Measurements from ENCODE around the gene TMEM30A.
A peak's percentile ranks its signal among the peaks of the same experiment; 100 is the strongest.

Gene TMEM30A

GRCh38 chr6:75284632-75285282 lies at the start of gene TMEM30A:
Gene TMEM30A, minus strand, starts transcription at chr6:75284792. Its CDS starts 154 bp downstream, at chr6:75284638.
- peak; percentile 99 for DNase-seq (ENCODE audit: low read depth)
- peak within 1 kb of the TSS; percentile 69 for H3K4me3 ChIP-seq (ENCODE audit: low read depth, low read length)

DNA sequence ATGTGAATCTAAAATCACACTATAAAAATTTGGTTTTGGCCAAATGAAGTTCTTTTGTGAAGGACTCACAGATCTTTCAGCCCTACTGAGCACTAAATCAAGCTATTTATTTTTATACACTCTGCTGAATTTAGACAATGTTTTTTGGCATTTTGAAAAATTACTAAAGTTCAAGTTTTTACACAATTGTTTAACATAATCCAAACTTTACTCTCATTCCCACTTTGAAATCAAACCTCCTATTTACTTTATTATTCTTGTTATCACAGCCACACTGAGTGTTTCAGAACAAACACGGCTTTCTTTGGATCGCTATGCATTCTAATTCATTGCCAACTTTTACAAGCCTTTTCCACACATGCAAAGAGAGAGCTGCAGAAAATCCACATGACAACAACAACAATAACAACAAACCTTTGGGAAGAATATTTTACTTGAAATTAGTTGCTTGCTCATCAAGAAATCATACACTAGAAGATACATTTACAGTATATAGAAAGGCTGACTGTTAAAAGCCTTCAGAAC lies 49.1 kb upstream of the TMEM30A start:
- no peak overlapping the region for H3K4me3 ChIP-seq (ENCODE audit: low read depth, low read length)

GRCh38 chr6:75331151-75331550 lies 46.6 kb upstream of the TMEM30A start:
- no peak overlapping the region for H3K4me3 ChIP-seq (ENCODE audit: low read depth, low read length)
- peak; percentile 45 for DNase-seq (ENCODE audit: low read depth)

More for the DNA sequence above, 49.1 kb upstream of the TMEM30A start:
- DNase-seq (ENCODE audit: low read depth): no peak

DNA sequence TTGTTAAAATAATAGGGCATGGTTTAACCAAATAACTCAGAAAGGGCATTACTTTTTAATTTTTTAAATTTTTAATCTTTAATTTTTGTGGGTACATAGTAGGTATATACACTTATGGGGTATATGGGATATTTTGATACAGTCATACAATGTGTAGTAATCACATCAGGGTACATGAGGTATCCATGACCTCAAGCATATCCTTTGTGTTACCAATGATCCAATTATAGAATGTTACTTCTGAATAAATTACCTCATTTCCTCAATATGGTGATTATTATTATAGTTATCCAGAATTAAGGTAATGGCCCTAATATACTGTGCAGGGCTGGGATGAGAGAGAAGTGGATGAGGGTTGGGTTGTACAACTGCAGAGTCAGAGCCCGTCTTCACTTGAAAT lies 45.1 kb upstream of the TMEM30A start:
- no peak for DNase-seq (ENCODE audit: low read depth)
- H3K4me3 ChIP-seq (ENCODE audit: low read depth, low read length): no peak overlapping the region

GRCh38 chr6:75327807-75328206 lies 43.2 kb upstream of the TMEM30A start:
- H3K4me3 ChIP-seq (ENCODE audit: low read depth, low read length): no peak overlapping the region

GRCh38 chr6:75326557-75327258 lies 42.1 kb upstream of the TMEM30A start:
- DNase-seq (ENCODE audit: low read depth): peak; percentile 24

More at GRCh38 chr6:75327807-75328206, 43.2 kb upstream of the TMEM30A start:
- no peak for DNase-seq (ENCODE audit: low read depth)

GRCh38 chr6:75318900-75319299 lies 34.3 kb upstream of the TMEM30A start:
- DNase-seq (ENCODE audit: low read depth): no peak
- H3K4me3 ChIP-seq (ENCODE audit: low read depth, low read length): no peak overlapping the region

More at GRCh38 chr6:75326557-75327258, 42.1 kb upstream of the TMEM30A start:
- no peak overlapping the region for H3K4me3 ChIP-seq (ENCODE audit: low read depth, low read length)

- no peak overlapping the region for H3K4me3 ChIP-seq (ENCODE audit: low read depth, low read length)
- peak; percentile 38 for DNase-seq (ENCODE audit: low read depth)
These were observed 33.1 kb upstream of the TMEM30A start for GRCh38 chr6:75317503-75318206.

DNA sequence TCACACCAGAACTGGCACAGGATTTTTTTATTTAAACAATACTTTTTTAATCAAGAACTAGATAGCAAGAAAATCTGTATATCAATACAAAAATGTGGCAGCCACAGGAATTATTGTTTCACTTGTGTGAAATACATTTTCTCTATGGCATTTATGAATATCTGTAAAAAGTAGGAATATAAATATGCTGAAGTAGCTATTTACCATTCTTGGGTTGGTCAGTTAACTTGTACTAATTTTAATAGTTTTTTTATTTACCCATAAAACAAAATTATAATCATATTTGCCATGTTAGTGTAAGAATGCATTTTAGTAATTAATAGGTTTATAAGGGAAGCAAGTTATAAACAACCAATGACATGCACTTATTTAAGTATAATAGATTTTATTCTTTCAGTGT lies 31.4 kb upstream of the TMEM30A start:
- H3K4me3 ChIP-seq (ENCODE audit: low read depth, low read length): no peak overlapping the region
- no peak for DNase-seq (ENCODE audit: low read depth)

DNA sequence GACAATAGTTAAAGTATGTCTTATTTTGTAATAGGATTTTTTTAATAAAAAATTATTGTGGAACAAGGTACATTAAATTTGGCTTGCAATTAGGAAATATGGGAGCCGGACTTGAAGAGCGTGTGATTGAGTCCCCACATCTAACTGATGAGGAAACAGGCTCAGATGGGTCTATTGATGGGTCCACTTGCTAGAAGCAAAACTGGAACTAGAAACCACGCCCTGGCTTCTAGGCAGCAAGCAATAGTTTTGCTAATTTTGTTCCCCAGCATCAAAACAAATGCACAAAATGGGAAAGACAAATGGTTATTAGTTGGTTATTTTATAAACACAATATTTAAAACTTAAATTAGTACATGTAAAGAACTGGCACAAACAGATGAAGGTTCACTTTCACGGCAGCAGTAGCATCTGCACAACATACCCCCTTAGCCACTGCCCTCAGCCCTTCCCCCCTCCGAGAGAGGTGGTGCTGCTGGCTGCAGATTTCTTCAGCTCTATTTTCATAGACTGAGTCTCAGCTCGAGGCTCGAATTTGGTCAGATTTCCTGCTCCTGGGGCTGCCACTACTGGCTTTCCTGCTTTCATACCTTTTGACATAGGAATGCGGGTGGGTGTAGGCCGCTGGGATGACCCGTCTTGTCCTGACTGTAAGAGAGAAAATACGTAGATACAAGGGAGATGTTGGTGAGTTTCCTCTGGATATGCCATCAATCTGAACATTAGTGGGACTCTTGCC lies 23.8 kb upstream of the TMEM30A start:
- no peak for DNase-seq (ENCODE audit: low read depth)
- no peak overlapping the region for H3K4me3 ChIP-seq (ENCODE audit: low read depth, low read length)

GRCh38 chr6:75307364-75308004 lies 22.9 kb upstream of the TMEM30A start:
- no peak for DNase-seq (ENCODE audit: low read depth)
- H3K4me3 ChIP-seq (ENCODE audit: low read depth, low read length): no peak overlapping the region

GRCh38 chr6:75306064-75306463 lies 21.5 kb upstream of the TMEM30A start:
- no peak overlapping the region for H3K4me3 ChIP-seq (ENCODE audit: low read depth, low read length)
- DNase-seq (ENCODE audit: low read depth): peak; percentile 29

DNA sequence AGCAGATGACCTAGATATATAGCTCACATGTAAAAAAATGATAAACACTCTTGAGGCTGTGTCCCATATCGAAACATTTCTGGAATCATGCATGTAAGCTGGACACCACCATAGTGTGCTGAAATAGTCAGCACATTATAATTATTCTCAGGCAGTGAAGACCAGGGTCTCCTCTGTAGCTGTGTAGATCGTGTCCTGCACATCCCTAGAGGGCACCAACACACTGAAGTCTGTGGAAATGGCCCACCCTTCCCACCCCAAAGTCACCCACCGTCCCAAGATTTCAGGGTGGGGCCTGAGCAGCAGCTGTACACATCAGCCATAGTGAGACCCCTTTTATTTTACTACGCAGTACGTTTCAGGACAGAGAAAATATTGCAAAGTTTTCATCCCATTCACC lies 21.0 kb upstream of the TMEM30A start:
- H3K4me3 ChIP-seq (ENCODE audit: low read depth, low read length): no peak overlapping the region
- DNase-seq (ENCODE audit: low read depth): no peak

DNA sequence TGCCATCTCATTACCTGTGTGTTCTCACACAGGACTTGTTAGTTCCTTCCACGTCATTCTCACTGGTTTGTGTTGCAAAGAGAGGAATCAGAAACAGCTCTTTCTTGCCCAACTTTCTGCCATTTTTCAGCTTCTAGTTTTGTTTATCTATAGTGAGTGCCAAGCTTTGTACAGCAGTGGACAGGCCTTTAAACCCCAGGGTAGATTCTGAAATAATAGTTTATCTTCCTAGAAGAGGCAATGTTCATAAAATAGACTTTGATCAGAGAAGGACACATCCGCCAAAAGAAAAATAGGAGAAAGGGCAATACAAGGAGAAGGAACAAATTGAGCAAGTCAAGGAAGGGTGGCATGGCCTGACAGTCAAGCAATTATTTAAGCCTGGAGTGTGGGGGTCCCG lies 17.7 kb upstream of the TMEM30A start:
- H3K4me3 ChIP-seq (ENCODE audit: low read depth, low read length): no peak overlapping the region
- DNase-seq (ENCODE audit: low read depth): no peak

GRCh38 chr6:75301537-75301936 lies 16.9 kb upstream of the TMEM30A start:
- no peak for DNase-seq (ENCODE audit: low read depth)
- H3K4me3 ChIP-seq (ENCODE audit: low read depth, low read length): no peak overlapping the region

- no peak for DNase-seq (ENCODE audit: low read depth)
- H3K4me3 ChIP-seq (ENCODE audit: low read depth, low read length): no peak overlapping the region
These were observed 16.5 kb upstream of the TMEM30A start for GRCh38 chr6:75301088-75301487.

DNA sequence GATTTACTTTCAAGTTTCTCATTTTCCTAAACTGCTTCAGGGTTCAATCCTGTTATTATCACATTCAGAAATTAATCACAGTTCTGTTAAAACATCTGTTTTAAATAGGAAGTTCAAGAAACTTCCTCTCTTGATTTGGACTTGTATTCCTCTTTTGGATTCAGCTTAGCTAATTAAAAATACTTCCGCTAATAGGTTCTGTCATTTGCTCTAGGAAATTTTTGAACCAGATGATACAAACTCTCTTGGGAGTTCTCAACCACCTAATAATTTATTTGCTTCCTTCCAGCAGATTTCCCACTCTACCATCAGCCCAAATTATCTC lies 15.9 kb upstream of the TMEM30A start:
- DNase-seq (ENCODE audit: low read depth): no peak
- no peak overlapping the region for H3K4me3 ChIP-seq (ENCODE audit: low read depth, low read length)

GRCh38 chr6:75299801-75300530 lies 15.4 kb upstream of the TMEM30A start:
- DNase-seq (ENCODE audit: low read depth): no peak
- H3K4me3 ChIP-seq (ENCODE audit: low read depth, low read length): no peak overlapping the region

All from skeletal muscle cell (primary cell).